ENCODE data around the gene MCF2L. TPM values are rescaled to one million over a fixed set of nuclear protein-coding genes. Genes with fewer than 3 reads are reported as not detected.

The MCF2L gene
- total RNA-seq, 1 donor from 2014 or later = 6.7 TPM

DNA sequence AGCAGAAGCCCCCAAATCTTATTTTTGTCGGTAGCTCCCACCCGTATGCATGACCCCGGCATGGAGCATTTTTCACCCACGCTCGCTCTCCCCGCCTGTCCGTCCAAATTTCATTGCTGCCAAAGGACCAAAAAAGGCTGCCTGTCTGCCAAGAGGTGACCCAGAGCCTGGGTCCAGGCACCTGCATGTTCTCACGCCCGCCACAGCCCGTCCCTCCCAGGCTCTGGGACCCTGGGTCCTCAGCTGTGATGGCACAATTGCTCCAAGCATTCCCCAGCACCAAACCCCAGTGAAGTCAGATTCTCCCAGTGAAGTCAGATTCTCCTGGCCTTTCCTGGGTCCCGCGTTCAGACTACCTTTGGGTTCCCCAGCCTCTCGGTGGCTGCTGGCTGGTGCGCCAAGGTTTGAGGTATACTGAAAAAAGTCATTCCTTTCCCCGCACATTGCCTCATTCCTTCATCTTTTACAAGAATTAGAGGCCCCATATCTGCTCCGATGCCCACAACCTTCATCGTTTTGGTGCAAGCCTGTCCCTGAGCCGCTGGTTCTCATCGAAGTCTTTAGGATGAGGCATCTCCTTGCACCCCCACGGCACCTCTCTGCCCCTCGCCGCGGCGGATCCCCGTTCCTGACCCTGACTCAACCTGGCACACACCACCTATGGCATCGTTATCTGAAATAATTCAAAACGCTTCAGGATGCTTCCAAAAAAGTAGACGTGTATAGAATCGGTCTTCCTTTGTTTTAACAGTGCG, 77.3 kb downstream of the MCF2L start:
- DNase-seq (ENCODE audit: low spot score) = no peak
- H3K27ac Mint-ChIP-seq (ENCODE audit: unreplicated experiment) = no peak overlapping the region
- peaks cover 14% of the 10 kb centered on the region for H3K27me3 Mint-ChIP-seq (ENCODE audit: low read depth)
- no peak overlapping the region for H3K4me3 Mint-ChIP-seq (ENCODE audit: unreplicated experiment)
- no peaks in the 10 kb centered on the region for H3K4me1 Mint-ChIP-seq (ENCODE audit: low read depth)
- TF ChIP-seq, protein P1, sequence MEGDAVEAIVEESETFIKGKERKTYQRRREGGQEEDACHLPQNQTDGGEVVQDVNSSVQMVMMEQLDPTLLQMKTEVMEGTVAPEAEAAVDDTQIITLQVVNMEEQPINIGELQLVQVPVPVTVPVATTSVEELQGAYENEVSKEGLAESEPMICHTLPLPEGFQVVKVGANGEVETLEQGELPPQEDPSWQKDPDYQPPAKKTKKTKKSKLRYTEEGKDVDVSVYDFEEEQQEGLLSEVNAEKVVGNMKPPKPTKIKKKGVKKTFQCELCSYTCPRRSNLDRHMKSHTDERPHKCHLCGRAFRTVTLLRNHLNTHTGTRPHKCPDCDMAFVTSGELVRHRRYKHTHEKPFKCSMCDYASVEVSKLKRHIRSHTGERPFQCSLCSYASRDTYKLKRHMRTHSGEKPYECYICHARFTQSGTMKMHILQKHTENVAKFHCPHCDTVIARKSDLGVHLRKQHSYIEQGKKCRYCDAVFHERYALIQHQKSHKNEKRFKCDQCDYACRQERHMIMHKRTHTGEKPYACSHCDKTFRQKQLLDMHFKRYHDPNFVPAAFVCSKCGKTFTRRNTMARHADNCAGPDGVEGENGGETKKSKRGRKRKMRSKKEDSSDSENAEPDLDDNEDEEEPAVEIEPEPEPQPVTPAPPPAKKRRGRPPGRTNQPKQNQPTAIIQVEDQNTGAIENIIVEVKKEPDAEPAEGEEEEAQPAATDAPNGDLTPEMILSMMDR (IDR thresholded peaks at IDR 0.05) = no peak
- no peaks in the 10 kb centered on the region for H3K9me3 Mint-ChIP-seq (ENCODE audit: low read depth)
- H3K36me3 Mint-ChIP-seq (ENCODE audit: low read depth) = peaks cover 1% of the 10 kb centered on the region

DNA sequence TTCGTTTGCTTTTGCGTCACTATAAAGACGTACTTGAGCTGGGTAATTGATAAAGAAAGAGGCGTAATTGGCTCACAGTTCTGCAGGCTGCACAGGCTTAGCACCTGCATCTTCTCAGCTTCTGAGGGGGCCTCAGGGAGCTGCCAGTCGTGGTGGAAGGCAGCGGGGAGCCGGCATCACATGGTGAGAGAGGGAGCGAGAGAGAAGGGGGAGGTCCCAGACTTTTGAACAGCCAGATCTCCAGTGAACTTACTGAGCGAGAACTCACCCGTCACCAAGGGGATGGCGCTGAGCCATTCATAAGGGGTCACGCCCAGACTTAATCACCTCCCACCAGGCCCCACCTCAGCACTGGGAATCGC, 77.8 kb downstream of the MCF2L start:
- no peak overlapping the region for H3K27ac Mint-ChIP-seq (ENCODE audit: unreplicated experiment)
- TF ChIP-seq, protein P1 (IDR thresholded peaks at IDR 0.05) = no peak
- no peaks in the 10 kb centered on the region for H3K4me1 Mint-ChIP-seq (ENCODE audit: low read depth)

DNA sequence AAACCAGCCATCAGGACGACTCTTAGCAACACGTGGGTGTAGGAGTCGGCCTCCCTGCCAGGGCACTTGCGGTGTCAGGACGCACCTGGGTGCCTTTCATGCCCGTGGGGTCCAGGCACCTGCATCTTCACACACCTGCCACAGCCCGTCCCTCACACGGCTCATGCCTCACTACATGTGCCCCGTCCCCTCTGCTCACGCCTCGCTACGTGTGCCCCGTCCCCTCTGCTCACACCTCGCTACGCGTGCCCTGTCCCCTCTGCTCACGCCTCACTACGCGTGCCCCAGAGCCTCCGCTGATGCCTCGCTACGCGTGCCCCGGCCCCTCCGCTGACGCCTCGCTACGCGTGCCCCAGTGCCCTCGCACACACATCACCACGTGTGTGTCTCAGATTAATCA, 78.6 kb downstream of the MCF2L start:
- H3K4me1 Mint-ChIP-seq (ENCODE audit: low read depth) = no peaks in the 10 kb centered on the region
- peaks cover 14% of the 10 kb centered on the region for H3K27me3 Mint-ChIP-seq (ENCODE audit: low read depth)
- TF ChIP-seq, protein P1 (IDR thresholded peaks at IDR 0.05) = no peak
- DNase-seq (ENCODE audit: low spot score) = peak; percentile 89
- H3K36me3 Mint-ChIP-seq (ENCODE audit: low read depth) = peaks cover 1% of the 10 kb centered on the region
- no peak overlapping the region for H3K27ac Mint-ChIP-seq (ENCODE audit: unreplicated experiment)
- H3K4me3 Mint-ChIP-seq (ENCODE audit: unreplicated experiment) = no peak overlapping the region
- H3K9me3 Mint-ChIP-seq (ENCODE audit: low read depth) = no peaks in the 10 kb centered on the region

More for the DNA sequence above, 77.8 kb downstream of the MCF2L start:
- peak; percentile 68 for DNase-seq (ENCODE audit: low spot score)
- Mint-ChIP-seq H3K36me3 (ENCODE audit: low read depth) (peaks cover 1% of the 10 kb centered on the region), H3K27me3 (ENCODE audit: low read depth) (peaks cover 14% of the 10 kb centered on the region), H3K9me3 (ENCODE audit: low read depth) (no peaks in the 10 kb centered on the region), H3K4me3 (ENCODE audit: unreplicated experiment) (no peak overlapping the region)

DNA sequence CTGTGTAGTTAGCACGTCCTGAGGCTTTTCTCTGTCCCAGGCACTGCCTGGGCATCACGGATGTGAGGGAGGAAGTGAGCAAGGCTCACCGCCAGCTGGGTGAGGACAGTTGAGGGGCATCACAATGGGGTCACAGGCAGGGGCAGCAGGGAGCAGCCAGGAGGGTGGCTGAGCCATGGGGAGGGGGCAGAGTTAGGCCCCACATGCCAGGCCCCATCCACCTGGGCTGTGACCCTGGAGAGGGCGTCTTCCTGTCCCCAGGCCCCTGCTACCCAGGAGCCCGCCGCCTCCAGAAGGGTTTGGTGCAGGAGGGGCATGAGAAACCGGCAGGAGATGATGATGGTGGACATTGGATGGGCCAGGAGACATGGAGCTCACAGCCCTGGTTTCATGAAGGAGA, 79.8 kb downstream of the MCF2L start:
- Mint-ChIP-seq H3K4me1 (ENCODE audit: low read depth) (no peaks in the 10 kb centered on the region), H3K4me3 (ENCODE audit: unreplicated experiment) (no peak overlapping the region), H3K36me3 (ENCODE audit: low read depth) (peaks cover 4% of the 10 kb centered on the region), H3K9me3 (ENCODE audit: low read depth) (no peaks in the 10 kb centered on the region), H3K27me3 (ENCODE audit: low read depth) (peaks cover 10% of the 10 kb centered on the region), H3K27ac (ENCODE audit: unreplicated experiment) (no peak overlapping the region)
- DNase-seq (ENCODE audit: low spot score) = peak; percentile 69
- TF ChIP-seq, protein P1 (IDR thresholded peaks at IDR 0.05) = no peak

DNA sequence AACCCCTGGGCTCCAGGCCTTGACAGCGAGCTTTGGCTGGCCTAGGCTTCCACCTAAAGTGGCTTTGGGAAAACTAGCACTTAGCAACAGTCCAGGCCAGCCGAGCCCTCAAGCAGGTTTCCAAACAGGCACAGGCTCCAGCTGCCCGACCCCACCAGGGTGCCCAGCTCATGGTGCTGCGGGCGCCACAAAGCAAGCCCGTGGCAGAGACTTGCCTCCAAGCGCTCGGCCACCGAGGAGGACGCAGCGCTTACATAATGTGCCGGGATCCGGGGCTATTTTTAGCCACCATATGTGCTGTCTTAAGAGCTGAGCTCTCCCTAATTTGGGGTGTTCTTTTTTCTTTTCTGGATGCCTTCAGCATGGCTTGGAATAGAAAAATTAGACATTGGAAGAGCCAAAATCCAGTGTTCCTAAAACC, 80.5 kb downstream of the MCF2L start:
- Mint-ChIP-seq H3K4me1 (ENCODE audit: low read depth) (no peaks in the 10 kb centered on the region), H3K36me3 (ENCODE audit: low read depth) (peaks cover 4% of the 10 kb centered on the region), H3K27me3 (ENCODE audit: low read depth) (peaks cover 10% of the 10 kb centered on the region), H3K4me3 (ENCODE audit: unreplicated experiment) (no peak overlapping the region), H3K9me3 (ENCODE audit: low read depth) (no peaks in the 10 kb centered on the region), H3K27ac (ENCODE audit: unreplicated experiment) (no peak overlapping the region)
- peak; percentile 68 for DNase-seq (ENCODE audit: low spot score)
- TF ChIP-seq, protein P1 (IDR thresholded peaks at IDR 0.05) = no peak

Measured in chondrocyte (in vitro differentiated cells).